Peyer's patch (tissue), 4 donors: Measurements from ENCODE around the gene SPACA5B.

Experiments
- CTCF ChIP-seq, 6 experiments: fragments of 450-650 bp in 4 of 6; fragments of 200-600 bp in 2 of 6; sonication (generic) in 1 of 6; IDR thresholded peaks; one replicate each; pipeline ENCODE4 v1.5.1; 2017 to 2019; ENCODE audit warnings: antibody characterized with exemption in 6 of 6, mild to moderate bottlenecking in 3 of 6, moderate library complexity in 1 of 6
- POLR2A ChIP-seq, 2 donors: fragments of 450-650 bp; IDR thresholded peaks; one replicate each; pipeline ENCODE4 v1.5.1; 2017; ENCODE audit warnings: antibody characterized with exemption in 2 of 2, mild to moderate bottlenecking in 2 of 2, moderate library complexity in 2 of 2

GRCh38 chrX:48153769-48154168, 23.3 kb downstream of the SPACA5B start:
- TF ChIP-seq CTCF (IDR thresholded peaks at IDR 0.05) (no peak), POLR2A (IDR thresholded peaks at IDR 0.05) (no peak)
